ENCODE results near the gene WASF2. TPM values are rescaled to one million over a fixed set of nuclear protein-coding genes. Genes with fewer than 3 reads are reported as not detected.

WASF2 gene
- total RNA-seq, 2 donors from 2014 or later = 42.0 to 63.6 TPM

DNA sequence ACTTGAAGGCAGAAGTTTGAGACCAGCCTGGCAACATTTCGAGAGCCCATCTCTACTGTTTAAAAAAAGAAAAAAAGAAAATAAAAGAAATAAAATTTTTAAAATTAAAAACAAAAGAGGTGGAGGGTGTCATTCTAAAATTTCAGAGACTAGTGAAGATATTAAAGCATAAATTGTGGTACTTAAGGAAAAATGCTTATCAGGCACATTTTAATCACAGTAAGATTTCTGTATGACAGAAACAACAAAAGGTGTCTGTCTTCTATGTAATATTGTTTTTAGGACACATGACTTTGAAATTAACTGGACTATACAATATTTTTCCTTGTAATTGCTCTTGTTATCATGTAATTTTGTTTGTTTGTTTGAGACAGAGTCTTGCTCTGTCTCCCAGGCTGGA lies 4.6 kb downstream of the WASF2 start:
- 100% methylated on average over 1 of the region's 1 CpG for WGBS
- no peak for DNase-seq (ENCODE audit: low spot score)
- Histone ChIP-seq H3K27me3 (replicated peaks; ENCODE audit: insufficient read depth) (no peaks in the 10 kb centered on the region), H3K36me3 (no peaks in the 10 kb centered on the region), H3K27ac (no peak overlapping the region), H3K4me3 (no peak overlapping the region), H3K9me3 (no peaks in the 10 kb centered on the region), H3K4me1 (replicated peaks) (no peaks in the 10 kb centered on the region)
- TF ChIP-seq, protein P1, sequence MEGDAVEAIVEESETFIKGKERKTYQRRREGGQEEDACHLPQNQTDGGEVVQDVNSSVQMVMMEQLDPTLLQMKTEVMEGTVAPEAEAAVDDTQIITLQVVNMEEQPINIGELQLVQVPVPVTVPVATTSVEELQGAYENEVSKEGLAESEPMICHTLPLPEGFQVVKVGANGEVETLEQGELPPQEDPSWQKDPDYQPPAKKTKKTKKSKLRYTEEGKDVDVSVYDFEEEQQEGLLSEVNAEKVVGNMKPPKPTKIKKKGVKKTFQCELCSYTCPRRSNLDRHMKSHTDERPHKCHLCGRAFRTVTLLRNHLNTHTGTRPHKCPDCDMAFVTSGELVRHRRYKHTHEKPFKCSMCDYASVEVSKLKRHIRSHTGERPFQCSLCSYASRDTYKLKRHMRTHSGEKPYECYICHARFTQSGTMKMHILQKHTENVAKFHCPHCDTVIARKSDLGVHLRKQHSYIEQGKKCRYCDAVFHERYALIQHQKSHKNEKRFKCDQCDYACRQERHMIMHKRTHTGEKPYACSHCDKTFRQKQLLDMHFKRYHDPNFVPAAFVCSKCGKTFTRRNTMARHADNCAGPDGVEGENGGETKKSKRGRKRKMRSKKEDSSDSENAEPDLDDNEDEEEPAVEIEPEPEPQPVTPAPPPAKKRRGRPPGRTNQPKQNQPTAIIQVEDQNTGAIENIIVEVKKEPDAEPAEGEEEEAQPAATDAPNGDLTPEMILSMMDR (IDR thresholded peaks at IDR 0.05) = no peak
- TF ChIP-seq POLR2A (IDR thresholded peaks at IDR 0.05) = no peak
- no peak for TF ChIP-seq POLR2AphosphoS5 (IDR thresholded peaks at IDR 0.05)
- intact Hi-C loops (cut with DNase I) = no loop called here

DNA sequence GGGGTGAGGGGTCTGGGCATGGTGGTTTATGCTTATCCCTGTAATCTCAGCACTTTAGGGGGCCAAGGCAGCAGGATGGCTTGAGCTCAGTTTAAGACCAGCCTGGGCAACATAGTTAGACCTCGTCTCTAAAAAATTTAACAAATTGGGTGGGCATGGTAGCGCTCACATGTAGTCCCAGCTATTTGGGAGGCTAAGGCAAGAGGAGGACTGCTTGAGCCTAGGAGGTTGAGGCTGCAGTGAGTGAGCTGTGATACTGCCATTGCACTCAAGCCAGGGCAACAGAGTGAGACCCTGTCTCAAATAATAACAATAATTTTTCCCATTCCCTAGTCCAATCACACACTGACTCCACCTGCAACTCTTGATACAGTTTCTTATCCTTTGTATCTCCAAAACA lies 6.3 kb downstream of the WASF2 start:
- Histone ChIP-seq H3K4me3 (no peak overlapping the region), H3K27ac (no peak overlapping the region), H3K27me3 (replicated peaks; ENCODE audit: insufficient read depth) (no peaks in the 10 kb centered on the region), H3K9me3 (no peaks in the 10 kb centered on the region), H3K4me1 (replicated peaks) (no peaks in the 10 kb centered on the region), H3K36me3 (no peaks in the 10 kb centered on the region)
- TF ChIP-seq, protein P1 (IDR thresholded peaks at IDR 0.05) = no peak
- TF ChIP-seq POLR2AphosphoS5 (IDR thresholded peaks at IDR 0.05) (no peak), POLR2A (IDR thresholded peaks at IDR 0.05) (no peak)
- 94% methylated on average over 2 of the region's 2 CpGs for WGBS
- no peak for DNase-seq (ENCODE audit: low spot score)
- intact Hi-C loops (cut with DNase I) = no loop called here

DNA sequence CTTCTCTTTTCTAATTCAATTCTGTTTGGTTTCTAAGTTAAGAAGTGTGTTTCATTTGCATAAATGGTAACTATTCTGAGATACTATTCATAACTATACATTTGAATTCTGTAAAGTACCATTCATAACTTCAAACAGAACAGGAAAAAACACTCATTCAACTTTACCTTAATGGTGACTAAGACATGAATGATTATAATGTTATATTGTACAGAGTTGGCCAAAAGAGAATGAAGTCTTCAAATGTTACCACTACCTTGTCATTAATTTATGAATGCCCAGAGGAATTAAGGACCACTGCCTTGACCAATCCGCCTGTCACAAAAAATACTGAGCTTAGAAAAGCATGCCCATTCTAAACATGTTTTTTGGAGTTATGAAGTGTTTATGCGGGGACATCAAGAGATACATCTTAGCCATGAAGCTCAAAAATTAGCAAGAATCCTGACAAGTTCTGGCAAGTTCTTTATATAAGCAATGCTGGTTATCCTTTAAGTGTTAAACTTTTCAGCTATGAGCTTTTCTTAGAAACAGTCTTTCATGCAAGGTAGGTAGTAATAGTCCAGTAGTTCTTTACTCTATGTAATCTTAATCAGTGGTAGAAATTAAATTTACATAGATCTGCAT lies 7.9 kb downstream of the WASF2 start:
- no peak overlapping the region for H3K4me3 ChIP-seq
- H3K9me3 ChIP-seq = no peaks in the 10 kb centered on the region
- H3K27ac ChIP-seq = no peak overlapping the region
- H3K36me3 ChIP-seq = no peaks in the 10 kb centered on the region
- WGBS = 51% methylated on average over 2 of the region's 2 CpGs
- H3K4me1 ChIP-seq (replicated peaks) = no peaks in the 10 kb centered on the region
- TF ChIP-seq POLR2A (IDR thresholded peaks at IDR 0.05) = no peak
- TF ChIP-seq POLR2AphosphoS5 (IDR thresholded peaks at IDR 0.05) = no peak
- TF ChIP-seq, protein P1 (IDR thresholded peaks at IDR 0.05) = no peak
- intact Hi-C loops (cut with DNase I) = no loop called here
- H3K27me3 ChIP-seq (replicated peaks; ENCODE audit: insufficient read depth) = no peaks in the 10 kb centered on the region
- no peak for DNase-seq (ENCODE audit: low spot score)

DNA sequence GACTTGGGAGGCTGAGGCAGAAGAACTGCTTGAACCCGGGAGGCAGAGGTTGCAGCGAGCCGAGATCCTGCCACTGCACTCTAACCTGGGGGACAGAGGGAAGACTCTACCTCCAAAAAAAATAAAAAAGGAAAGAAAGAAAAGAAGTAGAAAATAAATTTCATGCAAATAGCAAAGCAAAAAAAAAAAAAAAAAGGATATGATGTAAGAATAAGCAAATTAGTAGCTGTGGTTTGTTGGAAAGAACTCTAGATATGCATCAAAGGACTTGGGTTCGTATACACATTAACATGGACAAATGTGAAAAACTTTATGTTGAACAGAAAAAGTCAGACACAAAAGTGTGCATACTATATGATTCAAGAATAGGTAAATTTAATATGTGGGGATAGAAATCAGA lies 11.9 kb downstream of the WASF2 start:
- Histone ChIP-seq H3K4me1 (replicated peaks) (no peaks in the 10 kb centered on the region), H3K36me3 (no peaks in the 10 kb centered on the region), H3K4me3 (no peak overlapping the region), H3K27ac (no peak overlapping the region), H3K9me3 (no peaks in the 10 kb centered on the region), H3K27me3 (replicated peaks; ENCODE audit: insufficient read depth) (no peaks in the 10 kb centered on the region)
- intact Hi-C loops (cut with DNase I) = no loop called here
- TF ChIP-seq POLR2A (IDR thresholded peaks at IDR 0.05) (no peak), POLR2AphosphoS5 (IDR thresholded peaks at IDR 0.05) (no peak)
- TF ChIP-seq, protein P1 (IDR thresholded peaks at IDR 0.05) = no peak
- no peak for DNase-seq (ENCODE audit: low spot score)
- WGBS = 96% methylated on average over 4 of the region's 4 CpGs

DNA sequence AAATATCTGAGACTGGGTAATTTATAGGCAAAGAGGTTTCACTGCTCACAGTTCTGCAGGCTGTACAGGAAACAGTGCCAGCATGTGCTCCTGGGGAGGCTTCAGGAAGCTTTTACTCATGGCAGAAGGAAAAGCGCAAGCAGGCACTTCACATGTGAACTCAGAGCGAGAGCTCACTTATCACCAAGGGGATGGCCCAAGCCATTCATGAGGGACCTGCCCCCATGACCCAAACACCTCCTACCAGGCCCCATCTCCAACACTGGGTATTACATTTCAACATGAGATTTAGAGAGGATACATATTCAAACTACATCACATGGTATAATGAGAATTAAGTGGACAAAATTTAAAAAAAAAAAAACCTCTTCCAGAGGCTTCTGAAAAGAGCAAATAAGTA lies 13.7 kb downstream of the WASF2 start:
- intact Hi-C loops (cut with DNase I) = no loop called here
- no peak overlapping the region for H3K4me3 ChIP-seq
- H3K9me3 ChIP-seq = no peaks in the 10 kb centered on the region
- H3K36me3 ChIP-seq = no peaks in the 10 kb centered on the region
- H3K27me3 ChIP-seq (replicated peaks; ENCODE audit: insufficient read depth) = no peaks in the 10 kb centered on the region
- TF ChIP-seq, protein P1 (IDR thresholded peaks at IDR 0.05) = no peak
- TF ChIP-seq POLR2A (IDR thresholded peaks at IDR 0.05) (no peak), POLR2AphosphoS5 (IDR thresholded peaks at IDR 0.05) (no peak)
- 90% methylated on average over 2 of the region's 2 CpGs for WGBS
- no peaks in the 10 kb centered on the region for H3K4me1 ChIP-seq (replicated peaks)
- H3K27ac ChIP-seq = no peak overlapping the region
- DNase-seq (ENCODE audit: low spot score) = no peak
